Non-pigmented ciliary epithelial cell (primary cell): Measurements from ENCODE around the gene AANAT.

ENCODE experiments used
- DNase-seq: peaks from one replicate; pipeline ENCODE4 v3.0.0-alpha.2; 2010; ENCODE audit warnings: low read depth

The AANAT gene

DNA sequence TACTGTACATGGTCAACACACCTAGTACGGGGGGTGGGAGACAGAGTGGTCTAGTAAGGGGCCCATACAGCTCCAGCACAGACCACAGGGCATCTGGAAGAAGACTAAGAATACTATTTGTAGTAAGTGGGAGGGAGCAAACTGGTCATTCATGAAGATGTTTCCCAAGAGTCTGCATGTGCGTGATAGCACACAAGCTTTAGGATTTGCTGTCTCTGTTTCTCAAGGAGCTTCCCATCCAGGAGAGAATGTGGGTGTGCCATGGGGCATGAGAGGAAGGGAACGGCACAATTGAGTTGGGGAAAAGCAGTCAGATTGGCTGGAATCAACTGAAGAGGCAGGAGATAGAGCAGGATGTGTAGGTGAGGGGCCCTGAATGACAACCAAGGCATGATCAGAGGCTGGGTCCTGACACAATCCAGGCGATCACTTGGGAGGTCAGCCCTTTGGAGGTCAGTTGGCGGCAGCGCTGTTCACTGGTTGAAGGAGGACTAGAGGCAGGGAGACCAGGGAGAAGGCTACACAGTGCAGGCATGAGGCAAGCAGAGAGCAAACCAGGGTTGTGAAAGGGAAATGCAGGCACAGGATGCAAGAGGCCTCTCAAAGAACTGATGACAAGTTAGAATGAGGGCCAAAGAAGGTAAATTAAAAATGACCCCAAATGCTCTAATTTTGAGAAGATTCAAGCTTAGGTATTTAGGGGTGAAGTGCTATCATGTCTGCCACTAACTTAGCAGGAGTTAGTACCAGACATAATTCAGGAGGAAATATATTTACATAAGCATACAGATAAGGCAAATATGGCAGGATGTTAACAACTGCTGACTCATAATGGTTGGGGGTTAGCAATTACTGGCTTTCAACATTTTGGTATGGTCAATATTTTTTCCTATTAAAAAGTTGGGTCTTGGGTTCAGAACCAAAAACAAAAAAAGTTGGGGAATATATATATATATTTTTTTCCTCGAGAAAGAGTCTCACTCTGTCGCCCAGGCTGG, 24.8 kb upstream of the AANAT start:
- no peak for DNase-seq

GRCh38 chr17:76444518-76445311, 22.7 kb upstream of the AANAT start:
- DNase-seq, result no peak

DNA sequence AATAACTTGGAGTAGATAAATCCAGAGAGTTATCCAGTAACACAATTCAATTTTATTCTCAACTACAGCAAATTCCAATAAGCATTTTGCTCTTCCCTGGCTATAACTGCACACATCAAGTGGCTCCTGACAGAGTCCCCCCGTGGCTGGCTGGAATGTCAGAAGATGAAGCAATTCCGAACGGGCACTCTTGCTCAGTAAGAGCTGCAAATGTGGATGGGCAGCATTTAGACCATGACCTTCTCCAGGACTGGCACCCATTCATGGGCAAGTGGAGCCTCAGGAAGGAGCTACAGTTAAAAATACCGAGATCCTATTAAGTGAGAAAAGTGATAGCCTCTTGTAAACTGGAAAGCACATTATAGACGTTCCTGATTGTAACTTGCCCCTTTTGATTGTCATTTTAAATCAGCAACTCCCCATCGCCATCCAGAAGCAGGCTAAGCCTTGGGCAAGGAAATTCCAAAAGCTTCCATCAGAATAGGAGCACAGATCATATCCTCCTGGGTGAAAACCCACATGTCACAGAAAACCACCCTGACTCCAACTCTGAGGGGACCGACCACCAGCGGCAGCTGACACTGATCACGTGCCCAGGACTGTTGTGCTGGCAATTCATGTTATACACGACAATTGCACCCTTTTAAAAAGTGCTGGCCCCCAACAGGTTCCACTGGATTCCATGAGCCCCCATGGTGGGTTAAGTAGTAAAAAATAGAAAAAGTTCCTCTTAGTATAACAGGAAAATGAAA, 21.5 kb upstream of the AANAT start:
- DNase-seq, result no peak

- peak; percentile 57 for DNase-seq
These were observed 20.8 kb upstream of the AANAT start for GRCh38 chr17:76446449-76447231.

GRCh38 chr17:76447931-76448652, 19.3 kb upstream of the AANAT start:
- DNase-seq, result no peak

- no peak for DNase-seq
These were observed 18.3 kb upstream of the AANAT start for GRCh38 chr17:76449126-76449525.

DNA sequence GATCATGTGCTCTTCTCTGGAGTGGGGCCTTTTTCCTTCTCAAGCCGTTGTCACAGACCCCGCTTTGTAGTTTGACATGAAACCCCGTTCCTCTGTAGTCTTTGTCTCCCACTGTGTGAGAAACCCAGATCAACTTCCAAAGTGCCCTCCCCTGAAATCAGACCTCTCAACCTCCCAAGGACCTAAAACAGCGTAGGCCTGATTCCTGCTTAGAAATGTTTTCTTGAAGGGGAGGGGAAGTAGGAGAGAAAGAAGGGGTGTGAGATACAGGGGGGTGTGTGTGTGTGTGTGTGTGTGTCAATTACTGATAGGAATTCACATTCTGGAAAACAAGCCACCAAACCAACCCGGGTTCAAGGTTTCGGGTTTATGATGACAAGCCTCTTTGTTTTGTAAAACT, 15.9 kb upstream of the AANAT start:
- DNase-seq, result no peak

- no peak for DNase-seq
These were observed 15.2 kb upstream of the AANAT start for GRCh38 chr17:76452127-76452659.

DNA sequence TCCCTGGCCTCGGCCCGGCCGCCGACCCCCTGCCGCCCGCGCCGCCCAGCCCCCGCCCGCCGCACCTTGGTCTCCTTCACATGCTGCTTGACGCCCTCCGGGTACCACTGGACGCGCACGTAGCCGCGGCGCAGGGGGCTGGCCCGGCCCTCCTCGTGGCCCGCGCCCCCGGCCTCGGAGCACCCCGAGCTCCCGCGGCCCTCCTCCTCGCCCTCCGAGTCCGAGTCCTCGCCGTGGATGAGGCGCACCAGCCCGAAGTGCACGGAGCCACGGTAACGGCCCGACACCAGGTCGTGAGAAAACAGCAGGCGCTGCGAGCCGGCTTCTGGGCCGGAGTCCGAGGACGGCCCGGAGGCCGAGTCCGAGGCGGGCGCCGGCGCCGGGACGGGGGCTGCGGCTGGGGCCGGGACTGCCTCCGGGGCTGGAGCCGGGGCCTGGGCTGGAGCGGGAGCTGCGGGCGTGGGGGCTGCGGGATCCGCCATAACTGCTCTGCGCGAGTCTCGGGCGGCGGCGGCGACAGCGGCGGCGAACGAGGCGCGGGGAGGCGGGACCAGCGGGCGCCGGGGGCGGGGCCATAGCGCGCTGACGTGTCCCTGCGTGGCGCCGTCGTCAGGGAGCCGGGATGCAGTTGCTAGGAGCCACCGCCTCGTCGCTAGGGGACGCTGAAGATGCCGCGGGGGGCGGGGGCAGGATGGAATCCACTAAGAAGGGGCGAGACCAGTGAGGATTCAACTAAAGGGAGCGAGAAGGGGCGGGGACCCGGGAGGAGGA, 14.6 kb upstream of the AANAT start, which contains the start of gene UBE2O:
TSS of gene UBE2O (minus strand) at position 493 of the 771 bp plus-strand sequence. CDS start at position 482, 11 bp downstream.
- no peak for DNase-seq

DNA sequence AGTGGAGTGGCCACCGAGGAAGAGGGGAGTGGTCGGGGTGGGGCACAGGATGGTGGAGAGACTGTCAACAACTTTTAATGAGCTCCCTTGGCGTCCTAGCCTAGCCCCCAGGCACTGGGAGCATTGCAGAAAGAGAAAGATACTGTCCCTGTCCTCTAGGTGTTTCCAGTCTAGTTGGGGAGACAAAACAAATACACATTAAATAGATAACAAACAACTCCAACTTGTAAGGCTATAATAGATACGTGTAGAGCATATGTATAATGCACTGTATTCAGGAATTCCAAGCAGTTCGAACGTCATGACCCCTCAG, 14.0 kb upstream of the AANAT start:
- DNase-seq, result no peak

DNA sequence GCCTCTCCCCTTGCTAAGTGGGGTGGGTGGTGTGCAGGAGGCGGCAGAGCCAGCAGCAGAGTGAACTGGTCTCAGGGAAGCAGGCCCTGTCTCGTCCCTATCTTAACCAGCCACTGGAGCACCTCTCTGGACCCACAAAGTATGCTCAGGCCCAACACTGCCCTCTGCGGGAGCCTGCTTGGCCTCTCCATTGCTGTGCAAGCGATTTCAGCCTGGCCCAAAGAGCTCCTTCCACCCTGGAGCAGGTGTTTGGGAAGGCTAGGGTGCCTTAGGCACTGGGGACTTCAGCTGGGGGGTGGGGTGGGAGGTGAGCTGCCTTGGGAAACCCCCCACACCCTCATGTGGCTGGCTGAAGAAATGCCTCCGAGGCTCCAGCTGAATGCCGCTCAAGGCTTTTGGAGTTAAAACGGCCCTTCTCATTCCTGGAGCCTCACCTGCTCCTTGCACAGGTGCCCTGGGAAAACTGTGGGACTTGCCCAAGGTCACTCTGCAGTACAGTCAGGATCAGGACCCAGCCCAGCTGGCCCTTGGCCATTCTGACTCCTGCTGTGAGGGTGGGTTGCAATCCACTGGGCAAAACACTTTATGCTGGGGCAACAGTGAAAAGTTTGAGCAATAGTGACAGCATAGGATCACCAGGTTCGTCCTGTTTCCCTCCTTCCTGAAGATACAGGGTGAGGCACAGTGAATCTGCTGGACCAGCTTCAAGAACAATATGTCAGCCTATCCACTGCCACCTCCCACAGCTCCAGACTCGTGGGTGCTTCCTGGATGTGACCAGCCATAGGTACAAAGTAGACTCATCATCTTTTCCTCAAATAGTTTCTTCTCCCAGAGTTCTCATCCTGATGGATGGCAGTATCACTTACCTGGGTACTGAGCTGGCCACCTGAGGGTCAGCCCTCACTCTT, 8.6 kb upstream of the AANAT start:
- no peak for DNase-seq

DNA sequence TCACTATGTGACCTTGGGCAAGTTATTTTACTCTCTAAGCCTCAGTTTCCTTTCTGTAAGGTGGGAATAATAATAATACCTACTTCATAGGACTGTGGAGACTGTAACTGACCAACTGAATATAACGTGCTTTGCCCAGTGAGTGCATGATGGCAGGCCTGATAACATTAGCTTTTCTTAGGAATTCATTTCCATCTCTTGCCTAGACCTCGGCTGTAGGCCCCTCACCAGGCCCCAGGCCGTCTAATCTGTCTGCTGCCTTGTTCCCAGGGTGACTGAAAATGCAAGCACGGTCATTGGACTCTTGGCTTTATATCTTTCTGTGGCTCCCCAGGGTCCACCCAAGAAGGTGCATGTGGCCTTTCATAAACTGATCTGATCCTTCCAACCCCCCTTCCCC, 7.7 kb upstream of the AANAT start:
- no peak for DNase-seq

- no peak for DNase-seq
These were observed 5.4 kb upstream of the AANAT start for GRCh38 chr17:76461765-76462555.

GRCh38 chr17:76462556-76463290, 4.7 kb upstream of the AANAT start:
- no peak for DNase-seq

DNA sequence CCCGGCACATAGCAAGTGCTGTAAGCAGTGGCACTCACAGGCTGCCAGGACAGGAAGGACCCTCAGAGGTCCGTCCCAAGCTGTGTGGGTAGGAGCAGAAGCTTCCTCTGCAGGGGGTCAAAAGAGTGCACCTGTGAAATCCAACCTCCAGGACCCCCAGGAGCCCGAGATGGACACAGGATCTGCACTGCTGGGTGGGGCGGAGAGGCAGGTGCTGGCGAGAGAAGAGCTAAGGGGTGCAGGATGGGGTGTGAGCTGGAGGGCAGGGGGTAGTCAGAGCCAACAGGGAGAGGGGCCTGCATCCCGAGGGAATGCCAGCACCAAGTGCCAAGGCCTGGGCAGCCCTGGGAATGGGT, 650 bp upstream of the AANAT start:
- DNase-seq, result no peak

- DNase-seq, result no peak
These were observed 618 bp downstream of the AANAT start for GRCh38 chr17:76467809-76468633.
